Activated CD4-positive, alpha-beta T cell treated with anti-CD3 and anti-CD28 coated beads for 36 hours (primary cell): ENCODE data around the gene NUDT22. TPM values are rescaled to one million over a fixed set of nuclear protein-coding genes. Genes with fewer than 3 reads are reported as not detected.

Experiments used
- ATAC-seq: fragments of 200-7000 bp; cut with Tn5 transposase; one replicate; pipeline ENCODE4 v1.10.0; 2021; ENCODE audit warnings: mild to moderate bottlenecking, moderate library complexity
- CTCF ChIA-PET: fragments of 350-600 bp; sonication (Branson Sonifier 250); formaldehyde crosslinking; loops from one replicate; lab custom pipeline; 2021; ENCODE audit warnings: antibody characterized with exemption; lab: Charles Lee
- POLR2A ChIA-PET: fragments of 350-600 bp; sonication (Branson Sonifier 250); formaldehyde crosslinking; loops from one replicate; lab custom pipeline; 2021; ENCODE audit warnings: antibody characterized with exemption, inconsistent platforms; lab: Charles Lee
- DNase-seq: peaks from one replicate; pipeline ENCODE4 v3.0.0-alpha.2; 2020
- H3K27ac Mint-ChIP-seq: one replicate; pipeline ENCODE4 v1.8.0; 2021; ENCODE audit warnings: mixed read lengths
- H3K27me3 Mint-ChIP-seq: one replicate; pipeline ENCODE4 v1.8.0; 2021; ENCODE audit warnings: mixed read lengths
- H3K36me3 Mint-ChIP-seq: one replicate; pipeline ENCODE4 v1.8.0; 2021; ENCODE audit warnings: low read depth, mixed read lengths
- H3K4me1 Mint-ChIP-seq: one replicate; pipeline ENCODE4 v1.8.0; 2021; ENCODE audit warnings: mixed read lengths
- H3K4me3 Mint-ChIP-seq: one replicate; pipeline ENCODE4 v1.8.0; 2021; ENCODE audit warnings: mild to moderate bottlenecking, moderate library complexity, mixed read lengths
- H3K9me3 Mint-ChIP-seq: one replicate; pipeline ENCODE4 v1.8.0; 2021; ENCODE audit warnings: low read depth, mixed read lengths
- intact Hi-C, 2 experiments: fragments of 100-400 bp; cut with DNase I in 1 of 2; cut with micrococcal nuclease in 1 of 2; formaldehyde crosslinking; loops; one replicate each; pipeline versions ENCODE4 v1.14.2 to v1.15.1; 2022 to 2024; cut with DNase I, micrococcal nuclease
- total RNA-seq, 2 experiments: library from RNA; stranded (reverse); gene quantifications; one replicate each; pipeline ENCODE4 v1.2.3, GENCODE V29; 2021

NUDT22 gene
- total RNA-seq, 2 experiments from 2014 or later: 61.8 to 74.1 TPM

- Mint-ChIP-seq H3K27ac (no peak overlapping the region), H3K36me3 (peaks cover 18% of the 10 kb centered on the region), H3K4me1 (peaks cover 29% of the 10 kb centered on the region), H3K27me3 (no peaks in the 10 kb centered on the region), H3K4me3 (peak overlapping the region; percentile 79), H3K9me3 (no peaks in the 10 kb centered on the region)
- DNase-seq (no peak), ATAC-seq (no peak)
- ChIA-PET POLR2A (no interaction called here), CTCF (interaction anchor here (0.8 to 3.0 kb wide), 3 partner anchors 20 to 56 kb away, joined by 3 to 20 read pairs (median 7); partner anchors contain the start of gene FERMT3)
- intact Hi-C loops: loop anchor here in 1 of 2 experiments (1.0 to 10.0 kb wide), 3 partner anchors 41 to 1643 kb away; partner anchors contain the start of genes MTA2, TM7SF2 and ZNHIT2
Measured at GRCh38 chr11:64247729-64248531, 21.9 kb downstream of the NUDT22 start.

- no peaks in the 10 kb centered on the region for H3K9me3 Mint-ChIP-seq
- CTCF ChIA-PET: interaction anchor here (0.6 to 3.0 kb wide), 5 partner anchors 20 to 56 kb away, joined by 3 to 20 read pairs (median 3); partner anchors contain the start of gene FERMT3
- H3K4me3 Mint-ChIP-seq: no peak overlapping the region
Measured at GRCh38 chr11:64248578-64248977, 22.5 kb downstream of the NUDT22 start.

DNA sequence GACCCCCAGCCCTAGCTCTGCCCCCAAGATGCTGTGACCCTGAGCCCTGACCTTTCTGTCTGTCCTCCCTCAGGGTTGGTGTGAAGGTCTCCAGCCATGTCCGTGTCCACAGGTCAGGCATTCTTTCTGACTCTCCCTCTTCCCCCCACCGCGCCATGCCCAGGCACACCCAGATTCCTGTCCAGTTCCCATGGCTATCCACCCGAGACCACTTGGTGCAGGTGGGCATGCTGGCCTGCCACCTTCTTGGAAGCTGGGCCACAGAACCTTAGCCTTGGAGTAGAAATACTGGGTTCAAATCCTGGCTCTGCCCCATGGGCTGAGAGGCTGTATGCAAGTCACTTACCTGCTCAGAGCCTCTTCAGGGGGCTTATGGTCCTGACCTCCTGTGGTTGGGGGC, 23.0 kb downstream of the NUDT22 start:
- Mint-ChIP-seq H3K4me3 (no peak overlapping the region), H3K27me3 (no peaks in the 10 kb centered on the region), H3K27ac (no peak overlapping the region), H3K4me1 (peaks cover 18% of the 10 kb centered on the region), H3K9me3 (no peaks in the 10 kb centered on the region), H3K36me3 (peaks cover 8% of the 10 kb centered on the region)
- CTCF ChIA-PET: interaction anchor here (0.6 to 3.2 kb wide), 7 partner anchors 7 to 56 kb away, joined by 3 to 20 read pairs (median 7); partner anchors contain the start of genes ESRRA, FERMT3 and FKBP2
- intact Hi-C loops: loop anchor here in 1 of 2 experiments (10.0 kb wide), 2 partner anchors 866 to 1644 kb away; partner anchors contain the start of genes MTA2, TM7SF2 and ZNHIT2
- DNase-seq: no peak
- POLR2A ChIA-PET: no interaction called here
- no peak for ATAC-seq

More at GRCh38 chr11:64248578-64248977, 22.5 kb downstream of the NUDT22 start:
- ATAC-seq: no peak
- intact Hi-C loops: loop anchor here in 1 of 2 experiments (10.0 kb wide), 2 partner anchors 866 to 1644 kb away; partner anchors contain the start of genes MTA2, TM7SF2 and ZNHIT2
- DNase-seq: no peak
- POLR2A ChIA-PET: no interaction called here
- H3K36me3 Mint-ChIP-seq: peaks cover 13% of the 10 kb centered on the region
- H3K27ac Mint-ChIP-seq: no peak overlapping the region
- peaks cover 22% of the 10 kb centered on the region for H3K4me1 Mint-ChIP-seq
- no peaks in the 10 kb centered on the region for H3K27me3 Mint-ChIP-seq

DNA sequence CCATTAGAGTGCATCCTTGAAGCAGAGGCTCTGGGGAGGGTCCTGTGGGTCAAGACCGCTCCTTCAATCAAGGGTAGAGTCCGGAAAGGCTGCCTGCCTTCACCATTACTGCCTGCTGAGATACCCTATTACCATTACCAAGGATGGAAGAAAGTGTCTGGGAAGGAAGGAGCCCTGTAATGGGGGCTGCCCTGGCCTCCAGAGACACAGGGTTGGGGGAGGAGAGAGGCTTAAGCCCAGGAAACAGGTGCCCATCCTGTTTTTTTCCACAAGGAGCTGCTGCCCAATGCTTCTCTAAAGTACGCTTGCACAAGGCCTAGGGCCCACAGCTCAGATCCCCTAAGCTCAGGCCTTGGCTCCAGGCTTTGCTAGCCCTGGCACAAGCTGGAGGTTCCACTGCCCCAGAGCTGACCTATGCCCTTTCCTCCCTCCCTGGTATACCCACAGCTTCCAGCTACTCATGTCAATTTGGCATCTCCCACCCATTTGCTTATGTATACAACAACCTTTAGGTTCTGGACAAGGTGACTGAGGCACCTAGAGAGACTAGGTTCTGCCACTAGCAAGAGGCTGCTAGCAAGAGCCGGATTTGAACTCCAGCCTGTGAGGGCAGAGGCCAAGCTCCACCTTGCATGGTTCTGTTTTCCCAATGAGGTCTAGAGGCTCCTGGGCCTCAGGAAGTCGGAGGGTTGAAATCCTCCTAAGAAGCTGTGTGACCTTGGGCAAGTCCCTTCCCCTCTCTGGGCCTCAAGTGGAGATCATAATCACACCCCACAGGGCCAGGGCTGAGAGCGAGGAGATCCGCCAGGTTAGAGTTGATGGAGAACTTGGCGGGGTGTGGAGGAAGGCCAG, 23.7 kb downstream of the NUDT22 start:
- Mint-ChIP-seq H3K36me3 (peaks cover 5% of the 10 kb centered on the region), H3K27ac (no peak overlapping the region), H3K4me1 (peaks cover 15% of the 10 kb centered on the region), H3K27me3 (no peaks in the 10 kb centered on the region), H3K9me3 (no peaks in the 10 kb centered on the region), H3K4me3 (no peak overlapping the region)
- ChIA-PET CTCF (interaction anchor here (0.5 to 3.2 kb wide), 16 partner anchors 8 to 1461 kb away, joined by 3 to 20 read pairs (median 4); partner anchors contain the start of genes CATSPERZ, ESRRA, FERMT3 and FKBP2), POLR2A (no interaction called here)
- intact Hi-C loops: loop anchor here (1.0 to 10.0 kb wide), 3 partner anchors 45 to 1645 kb away; partner anchors contain the start of genes MTA2 (in 1 of the 2), TM7SF2 (in 1 of the 2) and ZNHIT2 (in 1 of the 2)
- ATAC-seq (no peak), DNase-seq (no peak)

DNA sequence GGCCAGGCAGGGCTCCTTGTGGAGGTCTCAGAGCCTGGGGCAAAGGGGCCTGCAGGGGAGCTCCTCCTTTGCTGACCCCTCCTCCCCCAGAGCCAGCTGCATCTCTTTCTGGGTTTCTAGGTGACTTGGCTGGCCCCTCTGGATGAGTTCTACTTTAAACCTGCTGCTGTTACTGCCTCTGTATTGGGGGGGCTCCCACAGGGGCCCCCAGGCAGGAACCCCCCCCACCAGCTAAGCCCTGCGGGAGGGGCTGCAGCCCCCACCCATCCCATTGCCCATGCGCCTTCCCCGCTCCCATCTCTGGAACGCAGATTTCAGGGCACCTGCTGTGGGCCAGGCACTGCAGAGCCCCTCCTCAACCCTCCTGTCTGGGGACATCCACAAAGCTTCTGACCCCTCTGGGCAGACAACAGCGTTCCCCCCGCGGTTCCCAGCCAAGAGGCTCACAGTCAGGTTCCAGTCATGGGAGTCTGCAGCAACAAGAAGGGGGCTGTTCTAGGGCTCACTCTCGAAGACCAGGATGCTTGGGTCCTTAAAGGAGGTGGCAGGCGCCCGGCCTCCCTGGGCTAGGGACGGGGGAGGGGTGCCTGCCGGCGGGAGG, 24.4 kb downstream of the NUDT22 start:
- Mint-ChIP-seq H3K9me3 (no peaks in the 10 kb centered on the region), H3K27me3 (no peaks in the 10 kb centered on the region), H3K4me3 (peak overlapping the region; percentile 71), H3K27ac (no peak overlapping the region), H3K36me3 (peaks cover 5% of the 10 kb centered on the region), H3K4me1 (peaks cover 15% of the 10 kb centered on the region)
- intact Hi-C loops: loop anchor here (1.0 kb wide), 4 partner anchors 19 to 54 kb away; partner anchors contain the start of gene GPR137 (in 1 of the 2)
- ATAC-seq (no peak), DNase-seq (no peak)
- ChIA-PET POLR2A (no interaction called here), CTCF (interaction anchor here (0.5 to 3.2 kb wide), 16 partner anchors 9 to 443 kb away, joined by 3 to 20 read pairs (median 4); partner anchors contain the start of genes CATSPERZ, ESRRA, FERMT3 and FKBP2)

GRCh38 chr11:64251016-64251752, 25.1 kb downstream of the NUDT22 start, which contains the start of gene PLCB3:
TSS of gene PLCB3 (plus strand) at chr11:64251530. CDS start at chr11:64251650, 120 bp downstream.
- Mint-ChIP-seq H3K36me3 (no peaks in the 10 kb centered on the region), H3K4me1 (peaks cover 15% of the 10 kb centered on the region), H3K9me3 (no peaks in the 10 kb centered on the region), H3K27ac (no peak within 1 kb of the TSS), H3K27me3 (no peaks in the 10 kb centered on the region), H3K4me3 (peak within 1 kb of the TSS; percentile 84)
- ChIA-PET POLR2A (no interaction called here), CTCF (interaction anchor here (0.6 to 3.2 kb wide), 15 partner anchors 10 to 1423 kb away, joined by 3 to 20 read pairs (median 5); partner anchors contain the start of genes ESRRA and FKBP2)
- intact Hi-C loops: loop anchor here (1.0 kb wide), 3 partner anchors 18 to 53 kb away; partner anchors contain the start of gene GPR137 (in 1 of the 2)
- peak; percentile 62 for ATAC-seq
- DNase-seq: peak; percentile 78

DNA sequence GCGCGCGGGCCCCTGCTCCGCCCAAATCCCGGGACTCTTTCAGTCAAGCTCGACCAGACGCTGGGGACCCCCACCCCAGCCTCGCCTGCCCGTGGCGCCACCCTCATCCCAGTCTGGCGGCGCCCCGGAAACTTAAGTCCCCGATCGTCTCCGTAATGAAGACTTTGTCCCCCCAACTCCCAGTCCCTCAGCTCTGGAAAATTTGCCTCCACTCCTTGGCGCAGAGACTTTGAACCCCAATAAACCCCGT, 25.6 kb downstream of the NUDT22 start:
- Mint-ChIP-seq H3K4me3 (peak overlapping the region; percentile 84), H3K9me3 (no peaks in the 10 kb centered on the region), H3K36me3 (no peaks in the 10 kb centered on the region), H3K4me1 (peaks cover 15% of the 10 kb centered on the region), H3K27me3 (no peaks in the 10 kb centered on the region), H3K27ac (no peak overlapping the region)
- intact Hi-C loops: loop anchor here (1.0 kb wide), 3 partner anchors 18 to 53 kb away; partner anchors contain the start of gene GPR137 (in 1 of the 2)
- CTCF ChIA-PET: interaction anchor here (0.6 to 3.2 kb wide), 11 partner anchors 10 to 1424 kb away, joined by 3 to 16 read pairs (median 5); partner anchors contain the start of genes ESRRA and FKBP2
- ATAC-seq: no peak
- POLR2A ChIA-PET: interaction anchor here (0.6 kb wide), 1 partner anchor 66 kb away, joined by 3 read pairs; the partner anchor contains the start of genes PRDX5 and TRMT112
- no peak for DNase-seq

- peaks cover 13% of the 10 kb centered on the region for H3K4me1 Mint-ChIP-seq
- CTCF ChIA-PET: interaction anchor here (0.5 to 3.2 kb wide), 15 partner anchors 10 to 1774 kb away, joined by 3 to 16 read pairs (median 3); partner anchors contain the start of genes CATSPER1, ESRRA and FKBP2
- intact Hi-C loops: no loop called here
- H3K4me3 Mint-ChIP-seq: peak overlapping the region; percentile 84
- H3K36me3 Mint-ChIP-seq: no peaks in the 10 kb centered on the region
- H3K9me3 Mint-ChIP-seq: no peaks in the 10 kb centered on the region
- no peak overlapping the region for H3K27ac Mint-ChIP-seq
- no peaks in the 10 kb centered on the region for H3K27me3 Mint-ChIP-seq
- POLR2A ChIA-PET: interaction anchor here (0.6 kb wide), 1 partner anchor 65 kb away, joined by 3 read pairs; the partner anchor contains the start of genes PRDX5 and TRMT112
- ATAC-seq (no peak), DNase-seq (peak; percentile 52)
Measured at GRCh38 chr11:64252003-64252872, 26.2 kb downstream of the NUDT22 start.

GRCh38 chr11:64253043-64253442, 27.0 kb downstream of the NUDT22 start:
- ChIA-PET CTCF (interaction anchor here (0.7 to 1.4 kb wide), 4 partner anchors 10 to 640 kb away, joined by 3 to 8 read pairs (median 3); partner anchors contain the start of gene FERMT3), POLR2A (no interaction called here)
- H3K4me1 Mint-ChIP-seq: peaks cover 13% of the 10 kb centered on the region
- H3K4me3 Mint-ChIP-seq: peak overlapping the region; percentile 84
- no peaks in the 10 kb centered on the region for H3K9me3 Mint-ChIP-seq
- DNase-seq (no peak), ATAC-seq (no peak)
- intact Hi-C loops: no loop called here
- no peaks in the 10 kb centered on the region for H3K27me3 Mint-ChIP-seq
- H3K36me3 Mint-ChIP-seq: no peaks in the 10 kb centered on the region
- no peak overlapping the region for H3K27ac Mint-ChIP-seq
